ENCODE results near the gene PDGFRB. TPM values are rescaled to one million over a fixed set of nuclear protein-coding genes. Genes with fewer than 3 reads are reported as not detected.

PDGFRB gene
- 0.18 to 0.74 TPM (median 0.36 TPM) in 5 replicates for total RNA-seq (2022; extraction: Qiagen RNA extraction)

DNA sequence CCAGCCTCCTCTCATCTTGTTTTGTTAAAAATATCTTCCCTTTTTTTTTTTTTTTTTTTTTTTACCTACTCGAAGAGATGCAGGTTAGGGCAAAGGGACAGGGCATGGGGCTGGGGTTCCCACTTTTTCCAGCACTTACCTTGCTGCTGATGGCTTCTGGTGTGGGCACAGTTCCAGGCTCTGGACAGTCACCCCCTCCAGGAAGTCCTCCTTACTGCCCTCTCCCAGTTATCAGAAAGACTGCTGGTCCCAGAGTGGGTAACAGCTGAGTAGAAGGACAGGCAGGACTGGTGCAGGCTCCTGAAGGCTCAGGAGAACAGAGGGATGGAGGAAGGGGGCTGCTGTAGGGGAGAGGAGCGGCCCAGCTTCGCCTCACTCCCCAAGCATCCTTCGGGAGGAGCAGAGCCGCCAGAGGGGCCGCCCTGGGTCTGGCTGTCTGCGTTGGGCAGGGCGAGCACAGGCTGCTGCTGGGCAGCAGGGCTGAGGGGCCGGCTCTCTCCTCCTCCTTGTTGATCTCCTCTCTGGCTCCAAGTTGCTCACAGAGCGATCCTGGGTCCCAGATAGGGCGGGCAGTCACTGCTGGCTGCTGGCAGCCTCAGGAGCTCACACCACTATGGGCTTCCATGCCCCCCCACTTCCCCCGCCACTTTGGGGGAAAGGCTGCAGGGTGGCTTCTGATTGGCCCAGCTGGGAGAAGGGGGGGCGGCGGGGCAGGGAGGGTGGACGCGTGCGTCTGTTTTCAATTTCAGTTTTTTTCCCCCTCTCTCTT is at the start of gene PDGFRB:
Gene PDGFRB, minus strand, starts transcription at position 588 of the 769 bp plus-strand sequence. CDS start 18,798 bp downstream, outside the sequence.

GRCh38 chr5:150189728-150190502 is 34.3 kb upstream of the PDGFRB start, which contains the start of gene SLC6A7:
Gene SLC6A7, plus strand, starts transcription at chr5:150190062. Its CDS starts 266 bp downstream, at chr5:150190328.

GRCh38 chr5:150166650-150167511 is 11.2 kb upstream of the PDGFRB start, which contains the start of gene CDX1:
Gene CDX1, plus strand, starts transcription at chr5:150166778. Its CDS starts 99 bp downstream, at chr5:150166877.

GRCh38 chr5:150085950-150086715 is 69.5 kb downstream of the PDGFRB start, which contains the start of gene CSF1R:
Gene CSF1R, minus strand, starts transcription at chr5:150086554. Its CDS starts 127 bp downstream, at chr5:150086427.

Other genes with a start within 250 kb of the PDGFRB start
- gene PDE6A, start 211.1 kb downstream of the PDGFRB start, total RNA-seq (2022; extraction: Qiagen RNA extraction): 0.22 to 0.32 TPM (median 0.25 TPM) in 5 replicates
- gene SLC26A2, start 195.1 kb downstream of the PDGFRB start, total RNA-seq (2022; extraction: Qiagen RNA extraction): 43.7 to 85.4 TPM (median 65.0 TPM) in 5 replicates
- 4.7 to 5.6 TPM (median 5.2 TPM) in 5 replicates for gene TIGD6, start 155.2 kb downstream of the PDGFRB start, total RNA-seq (2022; extraction: Qiagen RNA extraction)
- gene HMGXB3, start 155.1 kb downstream of the PDGFRB start, total RNA-seq (2022; extraction: Qiagen RNA extraction): 31.8 to 37.3 TPM (median 33.2 TPM) in 5 replicates
- 0.10 to 0.23 TPM (median 0.20 TPM) in 5 replicates for gene CSF1R, start 69.3 kb downstream of the PDGFRB start, total RNA-seq (2022; extraction: Qiagen RNA extraction)
- gene CDX1, start 10.9 kb upstream of the PDGFRB start, total RNA-seq (2022; extraction: Qiagen RNA extraction): not detected in 5 replicates
- gene SLC6A7, start 34.2 kb upstream of the PDGFRB start, total RNA-seq (2022; extraction: Qiagen RNA extraction): 0.02 TPM in 1 of 5 replicates, not detected in the others
- 0.59 to 0.90 TPM (median 0.80 TPM) in 5 replicates for gene CAMK2A, start 133.9 kb upstream of the PDGFRB start, total RNA-seq (2022; extraction: Qiagen RNA extraction)
- gene ARSI, start 147.1 kb upstream of the PDGFRB start, total RNA-seq (2022; extraction: Qiagen RNA extraction): 30.4 to 36.6 TPM (median 34.3 TPM) in 5 replicates
- gene TCOF1, start 201.9 kb upstream of the PDGFRB start, total RNA-seq (2022; extraction: Qiagen RNA extraction): 71.6 to 80.5 TPM (median 71.9 TPM) in 5 replicates

All from A549 treated with Hydrocortisone at 1 μM for 4 hours (cell line).